ENCODE results near the gene LCA5.
"Not testable (repeated sequence)": the region's sequence is repeated elsewhere in the genome, so short reads cannot be mapped to it uniquely, and the experiment has no call there.

LCA5 gene

GRCh38 chr6:79536954-79537747 is at the start of gene LCA5:
Gene LCA5, minus strand, starts transcription at chr6:79537430. Its CDS starts 18,536 bp downstream, at chr6:79518894.
- Histone ChIP-seq H3K27ac (ENCODE audit: low read depth, low read length) (no peak within 1 kb of the TSS), H3K9me2 (replicated peaks; ENCODE audit: control insufficient read depth, low read length) (no peaks in the 10 kb centered on the region), H3K9me3 (ENCODE audit: control insufficient read depth, insufficient read depth, low read length) (no peaks in the 10 kb centered on the region), H3K27me3 (ENCODE audit: control insufficient read depth, low read length) (no peaks in the 10 kb centered on the region), H3K4me3 (ENCODE audit: low read length) (no peak within 1 kb of the TSS), H3F3A (ENCODE audit: control insufficient read depth, insufficient read depth) (no peaks in the 10 kb centered on the region), H3K79me2 (ENCODE audit: control insufficient read depth, low read length) (no peaks in the 10 kb centered on the region), H3K4me2 (ENCODE audit: low read length) (no peak within 1 kb of the TSS), H3K36me3 (ENCODE audit: control insufficient read depth, low read length) (no peaks in the 10 kb centered on the region), H4K20me1 (ENCODE audit: control insufficient read depth, insufficient read depth, low read depth, low read length) (no peaks in the 10 kb centered on the region), H3K4me1 (ENCODE audit: control insufficient read depth, low read length) (no peaks in the 10 kb centered on the region)
- TF ChIP-seq CTCF (IDR thresholded peaks at IDR 0.05; ENCODE audit: low read depth, low read length, poor library complexity, severe bottlenecking) (no peak), EZH2phosphoT487 (IDR thresholded peaks at IDR 0.05; ENCODE audit: borderline replicate concordance, low read length) (no peak)

GRCh38 chr6:79586548-79586947 is 49.3 kb upstream of the LCA5 start:
- H4K20me1 ChIP-seq (ENCODE audit: control insufficient read depth, insufficient read depth, low read depth, low read length) = no peaks in the 10 kb centered on the region
- TF ChIP-seq CTCF (IDR thresholded peaks at IDR 0.05; ENCODE audit: low read depth, low read length, poor library complexity, severe bottlenecking) (peak; percentile 34), EZH2phosphoT487 (IDR thresholded peaks at IDR 0.05; ENCODE audit: borderline replicate concordance, low read length) (no peak)
- H3K27ac ChIP-seq (ENCODE audit: low read depth, low read length) = no peak overlapping the region
- no peaks in the 10 kb centered on the region for H3K79me2 ChIP-seq (ENCODE audit: control insufficient read depth, low read length)
- H3K4me2 ChIP-seq (ENCODE audit: low read length) = no peak overlapping the region
- no peaks in the 10 kb centered on the region for H3K4me1 ChIP-seq (ENCODE audit: control insufficient read depth, low read length)
- no peak overlapping the region for H3K4me3 ChIP-seq (ENCODE audit: low read length)
- no peaks in the 10 kb centered on the region for H3K36me3 ChIP-seq (ENCODE audit: control insufficient read depth, low read length)
- no peaks in the 10 kb centered on the region for H3F3A ChIP-seq (ENCODE audit: control insufficient read depth, insufficient read depth)
- no peaks in the 10 kb centered on the region for H3K27me3 ChIP-seq (ENCODE audit: control insufficient read depth, low read length)
- no peaks in the 10 kb centered on the region for H3K9me3 ChIP-seq (ENCODE audit: control insufficient read depth, insufficient read depth, low read length)
- H3K9me2 ChIP-seq (replicated peaks; ENCODE audit: control insufficient read depth, low read length) = no peaks in the 10 kb centered on the region

- H3K4me3 ChIP-seq (ENCODE audit: low read length) = no peak overlapping the region
- H3K36me3 ChIP-seq (ENCODE audit: control insufficient read depth, low read length) = no peaks in the 10 kb centered on the region
- H3F3A ChIP-seq (ENCODE audit: control insufficient read depth, insufficient read depth) = no peaks in the 10 kb centered on the region
- H3K27me3 ChIP-seq (ENCODE audit: control insufficient read depth, low read length) = no peaks in the 10 kb centered on the region
- no peaks in the 10 kb centered on the region for H3K4me1 ChIP-seq (ENCODE audit: control insufficient read depth, low read length)
- no peaks in the 10 kb centered on the region for H3K79me2 ChIP-seq (ENCODE audit: control insufficient read depth, low read length)
- no peaks in the 10 kb centered on the region for H3K9me2 ChIP-seq (replicated peaks; ENCODE audit: control insufficient read depth, low read length)
- no peaks in the 10 kb centered on the region for H4K20me1 ChIP-seq (ENCODE audit: control insufficient read depth, insufficient read depth, low read depth, low read length)
- TF ChIP-seq CTCF (IDR thresholded peaks at IDR 0.05; ENCODE audit: low read depth, low read length, poor library complexity, severe bottlenecking) (no peak), EZH2phosphoT487 (IDR thresholded peaks at IDR 0.05; ENCODE audit: borderline replicate concordance, low read length) (no peak)
- H3K27ac ChIP-seq (ENCODE audit: low read depth, low read length) = no peak overlapping the region
- no peaks in the 10 kb centered on the region for H3K9me3 ChIP-seq (ENCODE audit: control insufficient read depth, insufficient read depth, low read length)
- H3K4me2 ChIP-seq (ENCODE audit: low read length) = no peak overlapping the region
These were observed 47.1 kb upstream of the LCA5 start for GRCh38 chr6:79584332-79584731.

GRCh38 chr6:79577926-79578325 is 40.7 kb upstream of the LCA5 start:
- not testable (repeated sequence) for H3K27me3 ChIP-seq (ENCODE audit: control insufficient read depth, low read length); H3K79me2 ChIP-seq (ENCODE audit: control insufficient read depth, low read length); H3K27ac ChIP-seq (ENCODE audit: low read depth, low read length); H3K9me2 ChIP-seq (replicated peaks; ENCODE audit: control insufficient read depth, low read length); H3F3A ChIP-seq (ENCODE audit: control insufficient read depth, insufficient read depth); H3K4me3 ChIP-seq (ENCODE audit: low read length); H3K4me1 ChIP-seq (ENCODE audit: control insufficient read depth, low read length); H3K9me3 ChIP-seq (ENCODE audit: control insufficient read depth, insufficient read depth, low read length); H3K36me3 ChIP-seq (ENCODE audit: control insufficient read depth, low read length); H3K4me2 ChIP-seq (ENCODE audit: low read length); H4K20me1 ChIP-seq (ENCODE audit: control insufficient read depth, insufficient read depth, low read depth, low read length)
